Kidney epithelial cell (primary cell): ENCODE results near the gene SKA3. TPM values are rescaled to one million over a fixed set of nuclear protein-coding genes. Genes with fewer than 3 reads are reported as not detected.

Experiments used
- DNase-seq: peaks from one replicate; pipeline ENCODE4 v3.0.0-alpha.2; 2010; ENCODE audit warnings: low read depth
- H3K27me3 ChIP-seq: 2 replicates; pipeline ENCODE4 v1.6.0; 2011; ENCODE audit warnings: low read length; ENCODE audit not compliant: control insufficient read depth, insufficient read depth
- H3K36me3 ChIP-seq: 2 replicates; pipeline ENCODE4 v1.5.1; 2011; ENCODE audit warnings: low read length; ENCODE audit not compliant: control insufficient read depth, insufficient read depth
- H3K4me3 ChIP-seq: 2 replicates; pipeline ENCODE4 v1.5.1; 2011; ENCODE audit warnings: low read depth, mild to moderate bottlenecking, control low read depth, low read length
- CTCF ChIP-seq: IDR thresholded peaks from 2 replicates; pipeline ENCODE4 v1.5.1; 2011; ENCODE audit warnings: mild to moderate bottlenecking, moderate library complexity, low read length, control low read depth, inconsistent platforms; ENCODE audit not compliant: insufficient read depth, poor library complexity, severe bottlenecking
- total RNA-seq: library from RNA; depleted of rRNA; stranded (reverse); fragments of >200 nt; gene quantifications from 2 replicates; pipeline ENCODE4 v1.2.3, GENCODE V29; 2015

Gene SKA3
- total RNA-seq, 1 donor from 2014 or later = 5.8 TPM

- no peak for TF ChIP-seq CTCF
- DNase-seq = no peak
- Histone ChIP-seq H3K4me3 (no peak overlapping the region), H3K27me3 (no peaks in the 10 kb centered on the region), H3K36me3 (no peaks in the 10 kb centered on the region)
These were observed 67.2 kb downstream of the SKA3 start for GRCh38 chr13:21109168-21109567.

GRCh38 chr13:21106089-21106488 lies 70.3 kb downstream of the SKA3 start:
- peak; percentile 19 for DNase-seq
- Histone ChIP-seq H3K4me3 (no peak overlapping the region), H3K36me3 (no peaks in the 10 kb centered on the region), H3K27me3 (no peaks in the 10 kb centered on the region)
- TF ChIP-seq CTCF = no peak

- Histone ChIP-seq H3K27me3 (no peaks in the 10 kb centered on the region), H3K4me3 (no peak overlapping the region), H3K36me3 (no peaks in the 10 kb centered on the region)
- no peak for DNase-seq
- no peak for TF ChIP-seq CTCF
These were observed 71.9 kb downstream of the SKA3 start for GRCh38 chr13:21104199-21105019.

Other genes with a start within 250 kb of the SKA3 start
- 20.2 and 26.7 TPM in 2 replicates for gene LATS2, start 115.0 kb downstream of the SKA3 start, total RNA-seq
- gene SAP18, start 36.4 kb downstream of the SKA3 start, total RNA-seq = 57.7 and 59.8 TPM in 2 replicates
- 26.5 and 32.0 TPM in 2 replicates for gene MRPL57, start 106 bp upstream of the SKA3 start, total RNA-seq